Vagina (tissue), 2 donors: Measurements from ENCODE around the gene SLC22A2.

Source experiments
- CTCF ChIP-seq, 3 experiments: fragments of 450-650 bp in 2 of 3; fragments of 200-600 bp in 1 of 3; sonication (generic) in 1 of 3; IDR thresholded peaks; one replicate each; pipeline ENCODE4 v1.5.1; 2017 to 2019; ENCODE audit warnings: antibody characterized with exemption in 3 of 3, mild to moderate bottlenecking in 2 of 3, moderate library complexity in 2 of 3
- POLR2A ChIP-seq, 2 donors: fragments of 450-650 bp; IDR thresholded peaks; one replicate each; pipeline ENCODE4 v1.6.1; 2017; ENCODE audit warnings: antibody characterized with exemption in 2 of 2, mild to moderate bottlenecking in 2 of 2, moderate library complexity in 2 of 2
- POLR2AphosphoS5 ChIP-seq, 2 donors: sonication (generic); formaldehyde crosslinking; IDR thresholded peaks; one replicate each; pipeline ENCODE4 v1.9.0; 2017; ENCODE audit warnings: antibody characterized with exemption in 2 of 2, mild to moderate bottlenecking in 2 of 2, low read depth in 1 of 2; ENCODE audit not compliant: insufficient read depth in 1 of 2

- TF ChIP-seq CTCF (IDR thresholded peaks at IDR 0.05) (no peak), POLR2A (IDR thresholded peaks at IDR 0.05) (no peak), POLR2AphosphoS5 (IDR thresholded peaks at IDR 0.05; ENCODE audit: insufficient read depth in 1 of 2, low read depth in 1 of 2) (peak in 1 of 2 donors; percentile 19)
These were observed 8.9 kb downstream of the SLC22A2 start for GRCh38 chr6:160249671-160250070.
